Lower lobe of right lung (tissue), 2 donors: ENCODE data around the gene STK11. TPM values are rescaled to one million over a fixed set of nuclear protein-coding genes. Genes with fewer than 3 reads are reported as not detected.

Experiments
- ATAC-seq, 2 donors: fragments of 200-7000 bp; cut with Tn5 transposase; one replicate each; pipeline ENCODE4 v1.9.1; 2020 to 2022; ENCODE audit warnings: mild to moderate bottlenecking in 2 of 2, moderate library complexity in 2 of 2
- DNase-seq: peaks from one replicate; pipeline ENCODE4 v3.0.0-alpha.2; 2020
- H3K27ac ChIP-seq: fragments of 200-600 bp; one replicate; pipeline ENCODE4 v1.8.0; 2022
- H3K27me3 ChIP-seq: fragments of 200-600 bp; one replicate; pipeline ENCODE4 v1.8.0; 2022; ENCODE audit warnings: low read depth
- H3K36me3 ChIP-seq: fragments of 200-600 bp; one replicate; pipeline ENCODE4 v1.8.0; 2022; ENCODE audit warnings: mild to moderate bottlenecking
- H3K4me1 ChIP-seq: fragments of 200-600 bp; one replicate; pipeline ENCODE4 v1.8.0; 2022
- H3K4me3 ChIP-seq: fragments of 200-600 bp; one replicate; pipeline ENCODE4 v1.8.0; 2022; ENCODE audit warnings: mild to moderate bottlenecking
- H3K9me3 ChIP-seq: fragments of 200-600 bp; one replicate; pipeline ENCODE4 v1.8.0; 2022
- intact Hi-C: fragments of 100-400 bp; cut with DNase I; formaldehyde crosslinking; loops from one replicate; pipeline ENCODE4 v1.11.0; 2022
- total RNA-seq: library from RNA; stranded (reverse); fragmentation: NEBNext Ultra II Directional; extraction: Animal tissue kit (Norgen Biotek cat#: 25700); gene quantifications from one replicate; pipeline ENCODE4 v1.2.1, GENCODE V29; 2021
- TF ChIP-seq, protein P1 (sequence below): fragments of 200-600 bp; IDR thresholded peaks from one replicate; pipeline ENCODE4 v1.8.0; 2022; ENCODE audit warnings: antibody characterized with exemption, mild to moderate bottlenecking
- donor health status: DM: no; HTN: yes; CAD: no; lungs with severe emphysema.

The STK11 gene
- total RNA-seq, 1 donor from 2014 or later, result 50.5 TPM

DNA sequence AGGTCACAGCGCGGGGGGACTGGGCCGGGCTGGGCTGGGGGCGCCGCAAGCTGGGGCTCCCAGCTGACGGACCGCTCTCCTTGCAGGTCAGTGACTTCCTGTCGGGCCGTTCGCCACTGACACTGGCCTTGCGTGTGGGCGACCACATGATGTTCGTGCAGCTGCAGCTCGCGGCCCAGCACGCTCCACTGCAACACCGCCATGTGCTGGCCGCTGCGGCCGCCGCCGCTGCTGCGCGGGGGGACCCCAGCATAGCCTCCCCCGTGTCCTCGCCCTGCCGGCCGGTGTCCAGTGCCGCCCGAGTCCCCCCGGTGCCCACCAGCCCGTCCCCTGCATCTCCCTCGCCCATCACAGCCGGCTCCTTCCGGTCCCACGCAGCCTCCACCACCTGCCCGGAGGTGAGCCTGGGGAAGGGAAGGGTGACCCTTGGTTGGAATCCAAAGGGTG lies 48.5 kb downstream of the STK11 start:
- peaks cover 65% of the 10 kb centered on the region for H3K4me1 ChIP-seq
- TF ChIP-seq, protein P1, sequence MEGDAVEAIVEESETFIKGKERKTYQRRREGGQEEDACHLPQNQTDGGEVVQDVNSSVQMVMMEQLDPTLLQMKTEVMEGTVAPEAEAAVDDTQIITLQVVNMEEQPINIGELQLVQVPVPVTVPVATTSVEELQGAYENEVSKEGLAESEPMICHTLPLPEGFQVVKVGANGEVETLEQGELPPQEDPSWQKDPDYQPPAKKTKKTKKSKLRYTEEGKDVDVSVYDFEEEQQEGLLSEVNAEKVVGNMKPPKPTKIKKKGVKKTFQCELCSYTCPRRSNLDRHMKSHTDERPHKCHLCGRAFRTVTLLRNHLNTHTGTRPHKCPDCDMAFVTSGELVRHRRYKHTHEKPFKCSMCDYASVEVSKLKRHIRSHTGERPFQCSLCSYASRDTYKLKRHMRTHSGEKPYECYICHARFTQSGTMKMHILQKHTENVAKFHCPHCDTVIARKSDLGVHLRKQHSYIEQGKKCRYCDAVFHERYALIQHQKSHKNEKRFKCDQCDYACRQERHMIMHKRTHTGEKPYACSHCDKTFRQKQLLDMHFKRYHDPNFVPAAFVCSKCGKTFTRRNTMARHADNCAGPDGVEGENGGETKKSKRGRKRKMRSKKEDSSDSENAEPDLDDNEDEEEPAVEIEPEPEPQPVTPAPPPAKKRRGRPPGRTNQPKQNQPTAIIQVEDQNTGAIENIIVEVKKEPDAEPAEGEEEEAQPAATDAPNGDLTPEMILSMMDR, result no peak
- peak overlapping the region; percentile 77 for H3K4me3 ChIP-seq
- ATAC-seq (no peak), DNase-seq (peak; percentile 62)
- H3K9me3 ChIP-seq, result no peaks in the 10 kb centered on the region
- intact Hi-C loops, result no loop called here
- no peaks in the 10 kb centered on the region for H3K27me3 ChIP-seq
- H3K36me3 ChIP-seq, result peaks cover 56% of the 10 kb centered on the region
- H3K27ac ChIP-seq, result peak overlapping the region; percentile 98

DNA sequence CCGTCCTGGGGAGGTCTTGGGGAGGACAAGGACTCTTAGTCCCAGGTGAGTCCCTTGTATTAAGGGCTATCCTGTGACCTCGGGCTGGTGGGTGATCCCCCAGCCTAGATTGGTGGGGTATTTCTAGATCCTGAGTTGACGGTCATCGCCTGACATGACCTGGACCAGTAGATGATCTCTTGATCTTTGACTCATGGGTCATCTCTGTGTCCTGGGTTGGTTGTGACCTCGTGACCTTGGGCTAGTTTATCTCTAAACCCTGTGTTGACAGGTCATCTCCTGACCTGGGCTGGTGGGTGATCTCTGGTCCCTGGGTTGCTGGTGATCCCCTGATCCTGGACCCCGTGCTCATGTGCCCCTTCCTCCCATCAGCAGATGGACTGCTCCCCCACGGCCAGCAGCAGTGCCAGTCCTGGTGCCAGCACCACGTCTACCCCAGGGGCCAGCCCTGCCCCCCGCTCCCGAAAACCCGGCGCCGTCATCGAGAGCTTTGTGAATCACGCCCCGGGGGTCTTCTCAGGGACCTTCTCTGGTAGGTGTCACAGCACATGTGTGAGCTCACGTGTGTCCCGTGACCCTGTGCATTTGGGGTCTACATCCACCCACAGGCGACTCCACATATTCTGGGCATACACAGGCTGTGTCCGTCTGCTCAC lies 49.1 kb downstream of the STK11 start:
- TF ChIP-seq, protein P1, result no peak
- Histone ChIP-seq H3K9me3 (no peaks in the 10 kb centered on the region), H3K4me3 (peak overlapping the region; percentile 77), H3K27me3 (no peaks in the 10 kb centered on the region), H3K27ac (peak overlapping the region; percentile 98), H3K36me3 (peaks cover 56% of the 10 kb centered on the region), H3K4me1 (peaks cover 71% of the 10 kb centered on the region)
- DNase-seq, result no peak
- intact Hi-C loops, result no loop called here
- no peak for ATAC-seq

DNA sequence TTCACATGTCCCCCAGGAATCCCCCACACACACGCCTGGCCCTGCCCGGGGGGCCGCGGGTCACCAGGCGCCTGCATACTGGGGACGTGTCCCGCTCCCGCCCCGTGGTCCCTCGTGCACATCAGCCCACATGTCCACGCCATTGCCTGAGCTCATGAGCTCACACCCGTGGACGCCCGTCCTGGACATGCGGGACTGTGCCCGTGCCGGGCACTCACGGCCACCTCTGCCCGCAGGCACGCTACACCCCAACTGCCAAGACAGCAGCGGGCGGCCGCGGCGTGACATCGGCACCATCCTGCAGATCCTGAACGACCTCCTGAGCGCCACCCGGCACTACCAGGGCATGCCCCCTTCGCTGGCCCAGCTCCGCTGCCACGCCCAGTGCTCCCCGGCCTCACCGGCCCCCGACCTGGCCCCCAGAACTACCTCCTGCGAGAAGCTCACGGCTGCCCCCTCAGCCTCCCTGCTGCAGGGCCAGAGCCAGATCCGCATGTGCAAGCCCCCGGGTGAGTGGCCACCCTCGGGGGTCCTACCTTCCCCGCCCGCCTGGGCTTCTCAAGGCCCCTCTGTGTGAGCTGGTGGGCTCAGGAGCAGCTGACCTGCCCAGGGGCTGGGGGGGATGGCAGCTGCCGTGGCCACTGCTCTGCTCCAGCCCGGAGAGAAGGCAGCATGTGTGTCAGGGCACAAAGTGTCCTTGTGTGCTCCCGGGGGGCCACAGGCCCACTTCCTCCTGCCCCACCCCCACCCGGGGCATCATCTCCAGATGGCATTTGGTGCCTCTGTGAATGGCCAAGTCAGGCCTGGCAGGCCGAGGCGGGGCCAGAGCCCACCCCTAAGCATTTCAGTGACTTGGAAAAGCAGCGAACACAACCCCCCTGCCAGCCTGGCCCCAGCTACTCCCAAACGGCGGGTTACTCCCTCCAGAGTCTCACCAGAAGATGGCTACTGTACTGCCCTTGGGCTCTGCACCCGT lies 49.9 kb downstream of the STK11 start:
- peaks cover 56% of the 10 kb centered on the region for H3K36me3 ChIP-seq
- H3K9me3 ChIP-seq, result no peaks in the 10 kb centered on the region
- no peaks in the 10 kb centered on the region for H3K27me3 ChIP-seq
- DNase-seq (no peak), ATAC-seq (no peak)
- peaks cover 79% of the 10 kb centered on the region for H3K4me1 ChIP-seq
- TF ChIP-seq, protein P1, result no peak
- H3K27ac ChIP-seq, result peak overlapping the region; percentile 98
- intact Hi-C loops, result no loop called here
- H3K4me3 ChIP-seq, result no peak overlapping the region

DNA sequence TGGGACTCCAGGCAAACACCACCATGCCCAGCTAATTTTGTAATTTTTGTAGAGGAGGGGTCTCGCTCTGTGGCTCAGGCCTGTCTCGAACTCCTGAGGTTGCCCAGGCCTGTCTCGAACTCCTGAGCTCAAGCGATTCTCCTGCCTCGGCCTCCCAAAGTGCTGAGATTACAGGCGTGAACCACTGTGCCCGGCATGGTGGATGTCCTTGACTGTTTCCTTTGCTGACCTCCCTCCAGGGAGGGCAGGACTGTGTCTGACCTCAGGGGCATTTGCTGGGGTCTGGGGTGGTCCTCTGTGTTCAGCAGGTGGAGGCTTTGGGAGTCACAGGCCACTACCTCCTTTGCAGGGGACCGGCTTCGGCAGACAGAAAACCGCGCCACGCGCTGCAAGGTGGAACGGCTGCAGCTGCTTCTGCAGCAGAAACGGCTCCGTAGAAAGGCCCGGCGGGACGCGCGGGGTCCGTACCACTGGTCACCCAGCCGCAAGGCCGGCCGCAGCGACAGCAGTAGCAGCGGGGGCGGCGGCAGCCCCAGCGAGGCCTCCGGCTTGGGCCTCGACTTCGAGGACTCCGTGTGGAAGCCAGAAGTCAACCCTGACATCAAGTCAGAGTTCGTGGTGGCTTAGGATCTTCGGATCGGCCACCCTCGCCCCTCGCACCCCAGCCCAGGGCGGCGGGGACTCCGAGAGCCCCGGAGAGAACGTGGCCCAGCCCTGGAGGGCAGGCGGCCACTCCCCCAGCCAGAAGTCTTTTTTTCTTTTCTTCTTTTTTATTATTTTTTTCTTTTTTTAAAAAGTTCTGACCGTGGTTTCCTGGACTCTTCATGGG lies 51.3 kb downstream of the STK11 start:
- Histone ChIP-seq H3K9me3 (no peaks in the 10 kb centered on the region), H3K4me3 (no peak overlapping the region), H3K4me1 (peaks cover 85% of the 10 kb centered on the region), H3K27ac (peak overlapping the region; percentile 36), H3K36me3 (peaks cover 50% of the 10 kb centered on the region), H3K27me3 (no peaks in the 10 kb centered on the region)
- ATAC-seq (no peak), DNase-seq (no peak)
- TF ChIP-seq, protein P1, result no peak
- intact Hi-C loops, result no loop called here
